K562 (cell line): ENCODE results near the gene CYS1. TPM values are rescaled to one million over a fixed set of nuclear protein-coding genes. Genes with fewer than 3 reads are reported as not detected.

Source experiments
- CREB1 ChIP-seq, 2 experiments: sonication (generic) in 1 of 2; formaldehyde crosslinking in 1 of 2; IDR thresholded peaks; 2 replicates each; pipeline versions ENCODE4 v1.6.1 to v1.8.0; 2012 to 2022; ENCODE audit warnings: inconsistent platforms in 1 of 2, mild to moderate bottlenecking in 1 of 2, missing genetic modification reagents in 1 of 2, moderate library complexity in 1 of 2
- CTCF ChIP-seq, 3 experiments: IDR thresholded peaks in 2 of 3; conservative IDR thresholded peaks in 1 of 3; 2 replicates each; pipeline ENCODE4 v1.5.1; 2011 to 2012; ENCODE audit warnings: low read length in 3 of 3, mild to moderate bottlenecking in 3 of 3, control low read depth in 2 of 3, improper control_type of control experiment in 1 of 3, inconsistent platforms in 1 of 3, low read depth in 1 of 3, mixed read lengths in 1 of 3, moderate library complexity in 1 of 3; ENCODE audit not compliant: insufficient read depth in 2 of 3
- E2F4 ChIP-seq: sonication (generic); formaldehyde crosslinking; IDR thresholded peaks from 2 replicates; pipeline ENCODE4 v1.8.0; 2022; ENCODE audit warnings: mild to moderate bottlenecking, low read depth, missing genetic modification reagents
- EGR1 ChIP-seq: fragments of 450-650 bp; conservative IDR thresholded peaks from 2 replicates; pipeline ENCODE4 v1.6.1; 2017; ENCODE audit warnings: mild to moderate bottlenecking
- GABPB1 ChIP-seq: sonication (generic); formaldehyde crosslinking; IDR thresholded peaks from 2 replicates; pipeline ENCODE4 v1.8.0; 2022; ENCODE audit warnings: mild to moderate bottlenecking, missing genetic modification reagents
- NR4A1 ChIP-seq, 2 experiments: fragments of 250-450 bp in 1 of 2; fragments of 450-650 bp in 1 of 2; sonication (Bioruptor Pico) in 1 of 2; IDR thresholded peaks; 2 replicates each; pipeline versions ENCODE4 v1.4.0 to v1.6.1; 2016 to 2020; ENCODE audit warnings: mild to moderate bottlenecking in 2 of 2, missing compliant biosample characterization in 1 of 2, missing genetic modification characterization in 1 of 2, moderate library complexity in 1 of 2
- PCBP1 ChIP-seq: fragments of 200-400 bp; formaldehyde crosslinking; IDR thresholded peaks from 2 replicates; pipeline ENCODE4 v1.6.1; 2018; ENCODE audit warnings: mild to moderate bottlenecking, low read depth, low read length; ENCODE audit not compliant: poor library complexity, severe bottlenecking
- SLC30A9 ChIP-seq: fragments of 250-450 bp; sonication (Bioruptor Pico); IDR thresholded peaks from 2 replicates; pipeline ENCODE4 v1.8.0; 2022; ENCODE audit warnings: mild to moderate bottlenecking, moderate library complexity
- ZBTB1 ChIP-seq: sonication (generic); formaldehyde crosslinking; IDR thresholded peaks from 2 replicates; pipeline ENCODE4 v1.8.1; 2023; ENCODE audit warnings: missing genetic modification reagents, low read depth, mild to moderate bottlenecking, borderline replicate concordance
- ZBTB11 ChIP-seq, 3 experiments: fragments of 200-800 bp in 1 of 3; fragments of 250-450 bp in 1 of 3; fragments of 450-650 bp in 1 of 3; sonication (Bioruptor Pico) in 1 of 3; sonication (Bioruptor generic) in 1 of 3; formaldehyde crosslinking in 1 of 3; IDR thresholded peaks; 2 replicates each; pipeline versions ENCODE4 v1.6.1 to v1.8.0; 2016 to 2022; ENCODE audit warnings: mild to moderate bottlenecking in 2 of 3, missing genetic modification characterization in 2 of 3, missing compliant biosample characterization in 1 of 3, moderate library complexity in 1 of 3
- polyA plus RNA-seq, 8 experiments: library from polyadenylated mRNA; depleted of rRNA in 4 of 8; stranded (reverse) in 5 of 8; unstranded in 3 of 8; fragments of >200 nt; fragmentation: Nextera tagmentation in 2 of 8; fragmentation: Illumina TruSeq in 1 of 8; extraction: Ambion mirVana in 2 of 8; extraction: Trizol in 1 of 8; gene quantifications; 2 replicates each; pipeline versions ENCODE4 v1.2.1 to v1.2.3, GENCODE V29; 2011 to 2014; ENCODE audit warnings: inconsistent platforms in 1 of 8, missing spikeins in 1 of 8
- total RNA-seq, 7 experiments: library from RNA; depleted of rRNA in 6 of 7; stranded (reverse); fragments of >200 nt in 6 of 7; fragmentation: Illumina TruSeq in 2 of 7; extraction: Trizol in 2 of 7; gene quantifications; 2 replicates each; pipeline versions ENCODE4 v1.2.1 to v1.2.3, GENCODE V29; 2011 to 2021; ENCODE audit warnings: low replicate concordance in 1 of 7
- TF ChIP-seq, protein P1 (sequence below), 2 experiments: IDR thresholded peaks; 2 replicates each; pipeline ENCODE4 v1.6.1; 2011; ENCODE audit warnings: borderline replicate concordance in 1 of 2, control low read depth in 1 of 2, low read depth in 1 of 2, low read length in 1 of 2, mild to moderate bottlenecking in 1 of 2, mixed read lengths in 1 of 2, moderate library complexity in 1 of 2; ENCODE audit not compliant: insufficient read depth in 1 of 2, insufficient read length in 1 of 2, poor library complexity in 1 of 2, severe bottlenecking in 1 of 2; ENCODE audit errors: extremely low read depth in 1 of 2
- TF ChIP-seq, protein P2 (sequence below), 2 experiments: IDR thresholded peaks in 1 of 2; conservative IDR thresholded peaks in 1 of 2; 2 replicates each; pipeline ENCODE4 v1.6.1; 2016; ENCODE audit warnings: low read depth in 2 of 2, mild to moderate bottlenecking in 1 of 2, missing compliant biosample characterization in 1 of 2, missing genetic modification characterization in 1 of 2, moderate library complexity in 1 of 2

Gene CYS1
- total and polyA plus RNA-seq, 9 of the 15 experiments (the other 6 are each of a cell fraction or from before 2014, with no cell fraction given): 0.11 to 0.13 TPM; not detected in 7

DNA sequence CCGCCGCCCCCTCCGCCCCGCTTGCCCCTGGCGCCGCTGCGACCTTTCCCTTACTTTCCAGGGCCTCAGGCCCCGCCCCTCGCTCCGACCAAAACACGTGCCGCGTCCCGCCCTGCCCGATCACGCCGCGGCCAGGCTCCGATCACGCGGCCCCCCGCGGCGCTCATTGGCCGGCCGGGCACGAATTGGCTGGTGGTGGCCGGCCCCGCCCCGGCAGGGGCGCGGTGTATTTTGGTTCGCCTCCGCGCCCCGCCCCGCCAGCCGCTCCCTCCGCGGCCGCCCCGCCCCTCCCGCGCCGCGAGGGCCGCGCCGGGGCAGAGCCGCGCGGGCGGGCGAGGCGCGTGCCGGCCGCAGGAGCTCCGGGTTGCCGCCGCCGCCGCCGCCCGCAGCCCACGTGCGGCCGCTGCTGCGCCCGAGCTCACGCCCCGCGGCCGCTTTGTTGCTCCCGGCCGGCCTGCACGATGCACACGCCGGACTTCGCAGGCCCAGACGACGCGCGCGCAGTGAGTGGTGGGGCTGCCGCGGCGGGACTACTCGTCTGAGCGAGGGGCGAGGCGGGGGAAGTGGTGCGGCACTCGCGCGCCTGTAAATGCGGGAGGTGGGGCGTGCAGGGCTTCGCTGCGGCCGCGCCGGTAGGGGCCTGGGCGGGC is 36.8 kb downstream of the CYS1 start, which contains the start of gene KLF11 (continued):
- TF ChIP-seq E2F4 (peak; percentile 50; the same call in 1 of the 2 replicates), CTCF (IDR thresholded peaks at IDR 0.05 in 2 of 3, conservative IDR thresholded peaks at IDR 0.05 in 1 of 3; ENCODE audit: insufficient read depth in 2 of 3, low read depth in 1 of 3, low read length in 3 of 3) (no peak), ZBTB1 (CRISPR knock-in tag) (peak; percentile 93), NR4A1 (CRISPR knock-in tag; IDR thresholded peaks at IDR 0.05) (no peak), NR4A1 (tag; IDR thresholded peaks at IDR 0.05) (peak; percentile 33; the same call in 1 of the 2 replicates), EGR1 (peak; percentile 17; the same call in 1 of the 2 replicates), ZBTB11 (CRISPR knock-in tag; IDR thresholded peaks at IDR 0.05) (no peak), PCBP1 (no peak), SLC30A9 (CRISPR knock-in tag) (no peak), CREB1 (IDR thresholded peaks at IDR 0.05) (no peak; the same call in 1 of the 2 replicates), CREB1 (CRISPR knock-in tag; IDR thresholded peaks at IDR 0.05) (peak; percentile 42), GABPB1 (CRISPR knock-in tag) (peak; percentile 44; the same call in 1 of the 2 replicates)
- TF ChIP-seq, protein P1, sequence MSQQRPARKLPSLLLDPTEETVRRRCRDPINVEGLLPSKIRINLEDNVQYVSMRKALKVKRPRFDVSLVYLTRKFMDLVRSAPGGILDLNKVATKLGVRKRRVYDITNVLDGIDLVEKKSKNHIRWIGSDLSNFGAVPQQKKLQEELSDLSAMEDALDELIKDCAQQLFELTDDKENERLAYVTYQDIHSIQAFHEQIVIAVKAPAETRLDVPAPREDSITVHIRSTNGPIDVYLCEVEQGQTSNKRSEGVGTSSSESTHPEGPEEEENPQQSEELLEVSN (IDR thresholded peaks at IDR 0.05; ENCODE audit: borderline replicate concordance in 1 of 2, extremely low read depth in 1 of 2, insufficient read depth in 1 of 2, insufficient read length in 1 of 2, low read depth in 1 of 2, low read length in 1 of 2, poor library complexity in 1 of 2, severe bottlenecking in 1 of 2): peak; percentile 95 to 98
- TF ChIP-seq, protein P2, sequence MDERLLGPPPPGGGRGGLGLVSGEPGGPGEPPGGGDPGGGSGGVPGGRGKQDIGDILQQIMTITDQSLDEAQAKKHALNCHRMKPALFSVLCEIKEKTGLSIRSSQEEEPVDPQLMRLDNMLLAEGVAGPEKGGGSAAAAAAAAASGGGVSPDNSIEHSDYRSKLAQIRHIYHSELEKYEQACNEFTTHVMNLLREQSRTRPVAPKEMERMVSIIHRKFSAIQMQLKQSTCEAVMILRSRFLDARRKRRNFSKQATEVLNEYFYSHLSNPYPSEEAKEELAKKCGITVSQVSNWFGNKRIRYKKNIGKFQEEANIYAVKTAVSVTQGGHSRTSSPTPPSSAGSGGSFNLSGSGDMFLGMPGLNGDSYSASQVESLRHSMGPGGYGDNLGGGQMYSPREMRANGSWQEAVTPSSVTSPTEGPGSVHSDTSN (CRISPR knock-in tag; IDR thresholded peaks at IDR 0.05; ENCODE audit: low read depth): no peak
- TF ChIP-seq, protein P2 (tag; conservative IDR thresholded peaks at IDR 0.05; ENCODE audit: low read depth): no peak
